ENCODE measurements around the gene JAKMIP1.
"Not testable (repeated sequence)": the region's sequence is repeated elsewhere in the genome, so short reads cannot be mapped to it uniquely, and the experiment has no call there.

The JAKMIP1 gene

DNA sequence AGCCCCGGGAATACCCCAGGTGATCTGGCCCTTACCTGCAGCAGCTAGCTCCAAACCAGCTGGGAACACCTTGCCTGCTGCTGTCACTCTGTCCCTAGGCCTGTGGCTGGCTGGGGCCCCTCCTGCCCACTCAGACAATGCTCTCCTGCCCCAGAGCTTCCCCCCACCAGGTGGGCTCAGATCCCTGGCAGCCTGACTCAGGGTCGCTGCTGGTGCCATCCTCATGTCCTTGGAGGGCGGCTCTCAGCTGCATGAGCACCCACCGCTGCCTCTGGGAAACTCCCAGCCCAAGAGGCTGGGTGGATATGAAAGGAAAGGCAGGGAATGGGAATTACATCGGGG, 197.9 kb downstream of the JAKMIP1 start:
- no peak for DNase-seq

DNA sequence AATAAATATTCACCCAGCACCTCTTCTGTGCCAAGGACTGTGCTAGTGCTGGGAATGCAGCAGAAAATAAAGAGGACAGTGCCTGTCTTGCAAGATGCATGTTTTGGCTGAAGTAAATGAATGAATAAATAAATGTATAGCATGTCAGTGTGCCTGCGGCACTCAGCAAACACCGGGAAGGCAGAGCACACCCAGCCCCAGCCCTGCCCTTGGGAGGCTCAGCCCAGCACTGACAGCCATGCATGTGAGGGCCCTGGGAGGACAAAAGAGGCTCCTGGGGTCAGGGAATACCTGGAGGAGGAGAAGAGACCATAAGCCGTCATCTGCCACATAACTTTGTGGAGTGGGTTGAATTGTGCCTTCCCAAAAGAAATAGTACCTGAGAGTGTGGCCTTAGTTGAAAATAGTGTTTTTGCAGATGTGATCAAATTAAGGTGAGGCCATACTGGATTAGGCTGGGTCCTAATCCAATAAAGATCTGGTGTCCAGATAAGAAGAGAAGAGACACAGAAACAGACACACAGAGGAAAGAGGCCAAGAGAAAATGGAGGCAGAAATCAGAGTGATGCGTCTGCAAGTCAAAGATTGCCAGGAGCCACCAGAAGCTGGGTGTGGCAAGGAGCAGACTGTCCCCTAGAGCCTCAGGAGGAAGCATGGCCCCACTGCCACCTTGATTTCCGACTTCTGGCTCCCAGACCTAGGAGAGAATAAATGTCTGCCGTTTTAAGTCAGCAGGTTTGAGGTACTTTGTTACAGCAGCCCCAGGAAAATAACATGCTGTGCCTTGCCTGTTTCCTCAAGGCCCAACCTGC, 198.5 kb downstream of the JAKMIP1 start:
- no peak for DNase-seq

DNA sequence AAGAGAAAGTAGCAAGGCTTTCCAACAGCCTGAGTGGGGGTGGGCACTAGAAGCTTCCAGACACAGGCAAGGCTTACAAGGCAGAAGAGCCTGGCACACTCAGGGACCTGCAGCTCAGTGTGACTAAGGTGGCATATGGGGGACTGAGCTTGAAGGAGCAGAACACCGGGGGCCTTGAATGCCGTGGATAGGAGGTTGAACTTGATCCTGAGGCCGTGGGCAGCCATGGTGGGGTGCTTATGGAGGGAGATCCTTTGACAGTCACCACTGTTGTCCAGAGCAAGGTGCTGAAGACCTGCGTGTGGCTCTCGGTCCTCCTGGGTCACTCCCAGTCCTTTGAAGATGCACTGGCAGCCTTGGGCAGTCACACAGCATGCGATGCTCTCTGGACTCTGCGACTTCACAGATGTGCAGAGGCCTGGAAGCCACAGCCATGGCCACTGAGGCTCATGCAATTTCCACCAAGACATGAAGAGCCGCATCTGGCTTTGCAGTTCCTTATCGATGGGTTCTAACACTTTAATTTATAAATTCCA, 200.5 kb downstream of the JAKMIP1 start:
- DNase-seq = no peak

DNA sequence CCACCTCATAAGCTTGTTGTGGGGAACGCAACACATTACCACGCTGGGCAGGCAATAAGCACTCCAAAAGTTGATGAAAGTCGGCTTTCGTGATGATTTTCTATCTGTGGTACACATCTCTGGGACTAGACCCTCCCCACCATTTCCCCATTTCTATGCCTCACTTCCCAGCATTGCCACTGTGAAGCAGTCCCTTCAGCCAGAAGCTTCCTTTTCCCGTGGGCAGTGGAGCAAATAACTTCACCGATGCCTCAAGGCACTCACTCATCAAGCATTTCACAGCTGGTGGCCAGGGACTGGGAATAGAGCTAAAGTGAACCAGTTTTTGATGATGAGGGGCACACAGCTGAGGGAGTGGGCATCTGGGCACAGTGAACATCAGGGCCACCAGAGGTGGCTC, 201.0 kb downstream of the JAKMIP1 start:
- no peak for DNase-seq

DNA sequence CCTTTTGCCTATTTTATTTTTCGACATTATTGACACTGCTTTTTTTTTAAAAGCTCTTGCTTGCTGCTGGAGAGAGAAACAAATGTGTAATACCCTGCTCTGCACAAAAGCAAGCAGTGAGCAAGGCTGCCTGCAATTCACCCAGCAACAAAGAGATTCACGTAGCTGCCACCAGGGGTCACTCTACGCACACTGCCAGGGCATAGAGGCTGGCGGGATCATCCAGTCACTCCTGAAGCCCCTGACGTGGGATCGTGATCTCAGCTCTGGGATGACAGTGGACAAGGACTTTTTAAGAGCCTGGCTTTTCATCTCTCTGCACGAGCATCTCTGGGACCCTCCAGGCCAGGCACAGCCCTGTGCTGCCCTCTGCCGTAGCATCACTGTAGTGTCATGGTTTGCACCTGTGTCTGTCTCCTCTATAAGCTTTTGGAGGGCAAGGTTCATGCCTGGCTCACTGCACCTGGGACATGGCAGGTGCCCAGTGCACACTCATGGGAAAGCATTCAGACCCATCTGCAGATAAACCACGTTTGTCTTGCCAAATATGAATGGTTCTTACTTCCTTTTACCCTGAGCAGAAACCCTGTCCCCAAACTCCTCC, 201.9 kb downstream of the JAKMIP1 start:
- DNase-seq = peak; percentile 37

DNA sequence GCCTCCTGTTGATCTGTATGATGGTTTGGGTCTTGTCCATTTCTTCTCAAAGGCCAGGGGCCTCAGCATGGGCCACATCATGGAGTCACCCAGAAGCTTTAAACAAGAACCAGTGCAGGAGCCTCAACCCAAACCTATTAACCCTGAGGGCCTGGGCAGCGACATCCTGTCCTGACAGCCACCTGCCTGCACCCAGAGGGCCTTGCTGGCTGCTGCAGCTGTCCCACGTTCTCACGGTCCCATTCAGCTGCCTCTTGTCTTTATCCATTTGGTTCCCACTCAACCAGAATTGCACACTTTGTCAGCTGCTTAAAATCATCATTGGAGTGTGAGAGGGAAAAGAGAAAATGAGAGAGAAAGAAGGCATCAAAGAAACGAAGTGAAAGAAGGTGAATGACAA, 203.7 kb downstream of the JAKMIP1 start:
- no peak for DNase-seq

DNA sequence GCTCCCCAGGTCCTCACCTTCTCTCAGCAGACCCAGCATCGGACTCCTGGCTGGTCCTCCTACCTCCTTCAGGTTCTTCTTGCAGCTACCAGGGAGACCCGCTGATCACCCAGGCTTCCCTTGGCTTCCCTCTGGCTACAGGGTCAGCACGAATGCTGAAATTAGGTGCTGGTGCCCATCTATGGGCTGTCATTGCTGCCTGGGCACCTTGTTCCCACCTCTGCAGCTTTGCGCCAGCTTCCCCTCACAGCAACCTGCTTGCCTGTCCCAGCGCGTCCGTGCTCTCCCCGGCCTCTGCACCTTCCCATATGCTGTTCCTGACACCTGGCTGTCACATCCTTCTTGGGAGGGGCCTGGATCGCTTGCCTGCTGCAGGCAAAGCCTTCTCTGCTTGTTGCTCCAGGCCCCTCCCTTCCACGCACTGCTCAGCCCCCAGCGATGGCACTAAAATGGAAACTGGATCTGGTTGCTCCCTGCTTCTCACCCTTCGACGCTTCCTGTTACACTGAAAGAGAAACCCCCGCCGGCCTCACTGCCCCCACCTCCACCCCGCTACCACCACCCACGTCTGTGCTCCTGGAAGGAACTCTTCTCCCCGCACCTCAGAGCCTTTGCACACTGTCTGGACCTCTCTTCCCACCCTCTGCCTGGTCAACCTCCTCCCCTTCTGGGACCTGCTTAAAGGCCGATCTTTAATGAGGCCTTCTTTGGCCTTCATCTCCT, 204.3 kb downstream of the JAKMIP1 start:
- no peak for DNase-seq

DNA sequence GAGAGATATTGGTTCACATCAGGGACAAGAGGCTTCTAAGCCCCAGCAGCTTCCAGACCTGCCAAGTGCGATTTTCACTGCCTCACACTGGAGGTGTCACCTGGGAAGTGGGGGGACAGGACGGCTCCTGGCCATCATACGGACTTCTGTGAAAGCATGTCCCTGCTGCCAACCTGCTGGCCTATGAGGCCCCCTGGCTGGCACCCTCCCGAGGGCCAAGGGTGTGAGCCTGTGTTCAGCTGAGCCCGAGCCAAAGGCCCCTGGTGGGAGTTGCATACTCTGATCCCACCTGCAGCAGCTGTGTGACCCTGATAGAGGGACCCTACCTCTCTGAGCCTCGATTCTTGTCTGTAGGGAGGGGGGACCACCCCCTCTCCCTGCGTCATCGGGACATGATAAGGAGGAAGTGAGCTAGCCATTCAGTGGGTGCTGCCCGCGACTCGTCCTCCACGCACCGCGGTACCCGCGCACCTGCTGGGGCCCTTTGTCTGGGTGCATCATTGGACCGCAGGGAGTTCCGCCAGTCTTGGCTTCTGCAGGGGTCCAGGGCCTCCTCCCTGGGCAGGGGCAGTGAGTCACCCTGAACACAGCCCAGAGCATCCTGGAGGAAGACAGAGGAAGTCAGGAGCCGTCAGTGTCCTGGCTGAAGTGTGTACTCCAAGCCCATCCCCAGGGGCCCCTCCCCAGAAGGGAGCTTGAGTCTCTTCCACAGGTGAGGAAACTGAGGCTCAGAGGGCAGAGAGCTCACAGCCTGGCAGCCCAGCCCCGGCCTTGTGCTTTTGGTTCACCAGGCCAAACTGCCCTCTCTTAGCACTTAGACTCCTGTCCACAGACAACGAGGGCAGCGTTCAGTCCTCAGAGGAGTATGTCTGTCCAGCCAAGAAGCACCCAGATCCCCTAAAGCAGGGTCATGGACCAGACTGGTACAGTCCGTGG, 206.2 kb downstream of the JAKMIP1 start:
- no peak for DNase-seq

DNA sequence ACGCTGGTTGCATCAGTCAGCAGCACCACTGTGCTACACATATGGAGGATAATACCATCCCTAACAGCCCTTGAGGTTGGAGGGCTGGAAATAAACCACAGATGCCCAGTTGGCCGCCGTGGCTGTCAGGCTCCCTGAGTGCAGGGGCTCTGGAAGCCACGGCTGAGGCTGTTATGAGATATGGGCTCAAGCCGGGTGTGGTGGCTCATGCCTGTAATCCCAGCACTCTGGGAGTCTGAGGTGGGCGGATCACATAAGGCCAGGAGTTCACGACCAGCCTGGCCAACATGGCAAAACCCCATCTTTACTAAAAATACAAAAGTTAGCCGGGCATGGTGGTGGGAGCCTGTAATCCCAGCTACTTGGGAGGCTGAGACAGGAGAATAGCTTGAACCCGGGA, 207.0 kb downstream of the JAKMIP1 start:
- DNase-seq = not testable (repeated sequence)

DNA sequence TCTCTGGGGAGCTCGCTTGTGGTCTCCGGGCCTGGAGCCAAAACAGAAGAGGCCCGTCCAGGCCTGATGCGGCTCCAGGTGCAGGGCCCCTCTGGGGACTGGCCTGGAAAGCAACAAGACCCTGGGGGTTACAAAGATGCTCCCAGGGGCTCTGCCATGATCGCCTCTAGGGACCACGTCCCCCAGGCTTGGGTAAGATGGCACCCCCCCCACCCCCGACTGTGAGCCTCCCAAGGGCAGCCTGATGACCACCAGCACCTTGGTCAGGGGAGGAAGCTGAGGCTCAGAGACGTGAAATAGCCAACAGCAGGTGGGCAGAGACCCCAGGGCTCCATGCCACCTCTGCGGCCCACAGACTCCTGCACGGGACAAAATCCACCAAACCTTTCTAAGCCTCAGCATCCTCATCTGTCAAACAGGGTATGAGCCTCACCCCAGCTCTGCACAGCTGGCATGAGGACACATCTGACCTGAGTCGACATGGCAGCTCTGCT, 207.5 kb downstream of the JAKMIP1 start:
- no peak for DNase-seq

DNA sequence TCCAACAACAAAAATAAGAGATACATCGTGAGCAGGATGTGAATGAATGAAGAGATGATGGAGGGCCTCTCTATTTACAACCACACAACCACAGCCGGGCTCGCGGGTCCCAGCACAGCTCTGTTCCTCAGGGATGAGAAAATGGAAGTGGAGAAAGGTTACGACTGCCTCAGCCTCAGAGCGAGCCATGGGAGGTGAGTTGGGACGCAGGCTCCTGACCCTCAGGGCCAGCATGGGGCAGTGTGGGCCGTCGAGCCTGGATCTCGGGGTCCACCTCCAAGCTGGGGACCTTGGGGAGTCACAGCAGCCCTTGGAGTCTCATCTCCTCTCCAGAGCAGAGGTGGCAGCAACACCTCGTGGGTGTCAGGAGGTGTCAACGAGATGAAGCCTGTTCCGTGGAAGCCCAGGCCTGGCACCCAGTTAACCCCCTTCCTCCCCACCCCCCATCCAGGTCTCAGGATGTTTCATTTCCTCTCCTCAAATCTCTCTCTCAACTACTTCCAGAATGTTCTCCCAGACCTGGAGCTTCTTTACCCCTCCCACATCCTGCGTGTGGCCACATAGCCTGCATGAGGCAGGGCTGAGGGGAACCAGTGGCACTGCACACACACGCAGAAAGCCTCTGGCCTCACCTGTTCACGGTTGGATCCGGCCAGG, 208.1 kb downstream of the JAKMIP1 start:
- DNase-seq = no peak

DNA sequence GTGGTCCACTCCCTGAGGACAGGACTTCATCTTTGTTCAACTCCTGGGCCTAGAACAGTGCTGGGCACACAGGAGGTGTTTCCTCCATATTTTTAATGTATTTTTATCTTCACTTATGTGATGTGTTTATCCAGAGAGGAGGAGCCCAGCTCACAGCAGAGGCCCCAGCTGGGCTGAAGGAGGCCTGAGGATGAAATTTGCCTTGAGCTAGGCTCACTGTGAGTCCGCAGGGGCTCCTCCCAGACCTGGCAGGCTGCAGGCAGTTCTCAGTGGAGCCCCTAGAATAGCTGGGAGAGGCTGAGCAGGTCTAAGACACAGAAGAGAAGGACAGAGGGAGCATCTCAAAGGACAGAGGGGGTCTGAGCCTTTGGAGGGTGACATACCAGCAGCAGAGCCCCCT, 208.9 kb downstream of the JAKMIP1 start:
- no peak for DNase-seq

DNA sequence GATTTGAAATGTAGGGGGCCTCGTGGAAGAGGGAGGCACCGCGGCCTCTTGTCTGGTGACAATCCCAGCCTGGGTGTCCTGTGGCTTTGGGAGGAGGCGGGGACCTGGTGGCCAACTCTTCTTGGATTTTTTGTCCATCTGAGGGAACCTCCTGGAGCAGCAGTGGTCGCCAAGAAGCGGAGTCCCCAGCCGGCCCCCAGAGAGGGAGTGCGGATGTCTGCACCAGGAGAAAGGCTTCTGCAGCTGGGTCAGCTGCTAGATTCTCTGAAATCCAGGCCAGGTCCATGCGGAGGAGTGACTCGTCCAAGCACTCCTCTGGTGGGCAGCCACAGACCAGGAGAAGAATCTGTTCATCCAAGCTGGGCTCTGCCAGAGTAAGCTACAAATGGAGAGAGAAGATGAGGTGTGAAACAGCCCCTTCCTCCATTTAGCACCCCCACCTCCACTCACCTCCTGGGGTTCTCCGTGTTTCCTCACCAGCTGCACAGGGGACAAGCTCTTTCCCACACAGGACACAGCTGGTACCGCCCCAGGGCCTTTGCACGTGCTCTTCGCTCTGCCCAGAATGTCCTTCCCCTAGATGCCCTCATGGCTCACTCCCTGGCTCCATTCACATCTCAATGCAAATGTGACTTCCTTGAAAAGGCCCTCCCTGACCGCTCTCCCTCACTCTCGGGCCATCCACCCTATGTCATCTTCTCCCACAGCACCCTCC, 209.7 kb downstream of the JAKMIP1 start:
- no peak for DNase-seq

DNA sequence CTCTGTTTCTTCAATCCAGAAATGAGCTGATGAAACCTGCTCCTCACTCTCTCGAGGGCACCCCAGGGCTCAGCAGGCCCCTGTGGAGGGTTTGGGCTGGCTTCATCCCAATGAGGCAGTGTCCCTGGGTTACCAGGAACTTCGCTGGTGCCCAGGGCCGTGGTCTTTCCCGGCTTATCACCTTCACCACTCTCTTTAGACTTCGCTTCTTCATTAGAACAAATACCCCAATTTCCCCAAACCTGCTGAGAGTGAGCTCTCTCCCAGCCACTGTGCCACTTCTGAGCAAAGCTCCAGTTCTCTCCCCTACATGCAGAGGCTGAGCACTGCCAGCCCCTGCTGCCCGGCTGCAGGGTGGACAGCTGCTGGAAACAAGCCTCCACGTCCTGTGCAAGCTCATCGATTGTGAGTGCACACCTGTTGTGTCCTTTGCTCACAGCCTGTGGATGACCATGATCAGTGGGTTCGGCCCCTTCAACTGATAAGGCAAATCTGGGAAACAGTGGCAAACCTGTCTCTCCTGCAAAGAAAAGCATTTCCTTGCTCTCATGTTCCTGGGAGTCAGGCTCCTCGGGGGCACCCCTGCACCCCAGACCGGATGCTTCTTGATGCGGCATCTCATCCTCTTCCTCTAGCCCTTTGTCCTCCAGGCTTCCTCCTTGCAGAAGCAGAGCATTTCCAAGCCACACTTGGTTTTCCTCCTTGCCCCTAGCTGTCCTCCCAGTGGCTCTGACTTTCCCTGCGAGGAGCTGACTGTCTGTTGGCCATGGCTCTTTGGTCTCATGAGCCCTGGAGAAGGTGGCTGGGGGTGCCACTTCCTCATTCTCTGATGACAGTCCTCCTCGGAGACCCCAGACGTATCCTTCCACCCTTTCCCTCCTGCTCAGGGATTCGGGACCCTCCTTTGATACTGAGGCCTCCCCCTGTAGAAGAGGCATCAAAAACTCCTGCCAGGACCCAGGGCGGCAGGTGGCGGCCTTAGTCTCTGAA, 210.8 kb downstream of the JAKMIP1 start:
- no peak for DNase-seq

DNA sequence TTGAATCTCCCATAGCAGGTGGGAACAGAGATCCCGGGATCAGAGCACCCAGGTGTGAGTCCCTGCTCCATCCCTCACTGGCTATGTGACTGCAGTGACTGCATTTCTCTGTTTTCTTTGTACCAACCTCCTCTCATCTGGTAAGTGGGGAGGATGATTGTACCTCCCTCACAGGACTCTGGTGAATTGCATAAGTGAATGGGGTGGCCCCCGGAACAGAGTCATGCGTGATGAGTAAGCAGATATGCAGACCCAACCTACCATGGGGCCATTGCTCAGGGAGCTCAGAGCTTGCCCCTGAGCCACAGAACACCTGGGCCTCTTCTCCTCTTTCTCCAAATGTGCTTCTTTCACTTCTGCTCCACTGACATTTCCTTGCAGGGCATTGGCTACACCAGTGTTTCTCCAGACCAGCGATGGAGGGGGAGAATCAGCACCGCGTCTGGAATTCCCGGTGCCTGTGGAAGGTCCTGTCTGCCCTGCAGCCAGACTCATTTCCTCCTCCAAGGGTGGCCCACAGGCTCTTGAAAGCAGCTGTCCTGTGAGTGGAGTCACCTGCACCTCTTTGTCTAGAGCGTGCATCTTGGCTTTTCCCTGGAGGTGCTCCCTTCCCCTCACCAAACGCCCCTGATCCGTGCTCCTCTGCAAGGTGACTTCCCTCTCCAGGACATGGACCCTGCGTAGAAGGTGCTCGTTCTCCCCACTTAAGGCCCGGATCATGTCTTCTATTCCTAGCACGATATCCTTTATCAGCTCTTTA, 212.1 kb downstream of the JAKMIP1 start:
- no peak for DNase-seq

DNA sequence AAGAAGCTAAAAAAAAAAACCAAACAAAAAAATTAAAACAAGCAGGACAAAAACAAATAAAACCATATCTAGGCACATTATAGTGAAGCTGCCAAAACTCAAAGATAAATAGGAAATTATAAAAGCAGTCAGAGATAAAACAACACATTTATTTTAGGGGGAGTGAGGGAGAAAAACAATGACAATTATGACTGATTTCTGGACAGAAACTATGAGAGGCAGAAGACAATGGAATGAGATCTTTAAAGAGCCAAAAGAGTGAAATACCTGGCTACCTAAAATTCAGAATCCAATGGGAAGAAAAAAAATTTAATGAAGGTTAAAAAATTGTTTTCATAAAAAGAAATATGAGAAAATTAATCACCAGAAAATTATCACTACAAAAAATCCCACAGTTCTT, 215.5 kb downstream of the JAKMIP1 start:
- DNase-seq = no peak

DNA sequence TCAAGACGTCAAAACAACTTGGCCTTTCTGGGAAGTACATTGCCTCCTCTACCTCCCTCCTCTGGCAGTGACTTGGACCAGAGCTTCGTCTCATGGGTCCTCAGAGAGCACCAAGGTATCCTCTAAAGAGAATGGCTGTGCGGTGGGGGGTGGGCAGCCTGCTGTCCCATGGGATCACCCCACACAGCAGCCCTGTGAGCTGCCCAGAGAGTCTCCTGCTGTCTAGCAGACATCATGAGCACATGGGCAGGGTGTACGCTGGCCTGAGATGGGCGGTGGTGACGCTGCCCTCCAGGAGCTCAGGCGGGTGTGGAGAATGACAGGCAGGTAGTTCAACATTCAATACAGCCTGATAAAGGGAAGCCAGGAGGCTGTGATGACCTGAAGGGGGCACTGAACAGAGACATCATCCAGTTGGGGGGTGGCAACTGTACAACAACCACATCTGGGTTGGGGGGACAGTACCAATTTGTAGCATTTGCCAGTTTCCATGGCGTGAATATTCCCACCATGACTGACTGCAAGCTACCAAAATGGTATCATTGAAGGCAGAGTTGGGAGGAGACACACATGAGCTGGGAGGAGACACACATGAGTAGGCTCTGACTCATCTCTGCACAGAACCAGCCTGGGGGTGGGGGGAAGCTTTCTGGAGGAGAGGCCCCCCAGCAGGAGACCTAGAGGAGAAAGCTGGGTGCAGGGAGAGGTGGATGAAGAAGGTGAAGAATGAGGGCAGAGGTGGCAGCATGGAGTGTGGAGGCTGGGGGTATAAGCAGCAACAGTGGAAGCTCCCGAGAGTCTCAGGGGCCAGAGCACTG, 218.0 kb downstream of the JAKMIP1 start:
- no peak for DNase-seq

DNA sequence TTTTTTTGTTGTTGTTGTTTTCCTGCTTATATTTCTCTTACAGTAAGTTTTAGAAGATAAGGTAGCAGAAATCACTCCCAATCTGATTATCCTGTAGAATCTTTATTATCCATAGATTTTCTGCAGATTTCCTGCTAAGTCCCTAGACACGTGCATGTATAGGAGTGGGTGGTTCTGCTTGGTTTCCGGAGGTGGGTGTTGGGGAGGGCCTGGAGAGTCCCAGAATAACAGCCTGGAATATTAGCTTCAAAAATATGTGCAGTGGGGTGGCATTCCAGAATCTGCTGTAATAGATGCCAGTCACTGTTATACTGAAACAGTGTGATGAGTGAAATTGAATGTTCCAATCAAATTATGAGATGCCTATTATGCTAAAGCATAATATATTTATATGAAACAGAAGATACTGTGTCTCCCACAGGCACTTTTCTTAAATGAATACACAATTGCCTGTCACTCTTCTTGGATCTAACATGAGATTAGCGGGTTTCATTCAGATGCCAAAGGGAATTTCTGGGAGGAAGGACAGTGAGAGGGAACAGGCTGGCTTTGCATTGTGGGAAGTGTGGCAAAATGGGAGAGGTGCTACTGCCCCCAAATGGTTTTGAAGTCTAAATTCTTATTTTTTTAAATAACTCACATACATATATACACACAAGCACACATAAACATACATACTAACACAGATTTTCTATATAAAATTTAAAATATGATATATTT, 219.8 kb downstream of the JAKMIP1 start:
- no peak for DNase-seq

Data from HCEC 1CT (cell line).